ENCODE measurements around the gene ABLIM2.
A peak's percentile ranks its signal among the peaks of the same experiment; 100 is the strongest.

The ABLIM2 gene

DNA sequence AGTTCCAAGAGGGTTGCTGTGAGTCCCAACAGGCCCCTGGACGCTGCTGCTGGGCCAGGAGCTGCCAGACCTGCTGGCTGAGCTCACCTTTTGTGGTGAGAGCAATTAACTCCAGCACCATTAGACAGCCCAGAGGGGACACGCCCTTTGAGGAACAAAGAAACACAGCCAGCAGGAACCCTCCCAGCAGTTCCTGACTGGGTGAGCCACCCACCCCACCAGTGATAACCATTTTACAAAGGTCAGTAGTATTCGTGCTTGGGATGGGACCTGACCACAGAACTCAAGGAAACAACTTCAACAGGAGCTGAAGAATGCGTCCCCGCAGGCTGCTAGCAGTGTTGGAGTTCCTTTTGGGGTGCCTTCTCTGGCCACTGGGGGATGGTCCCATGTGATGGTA lies 180.1 kb downstream of the ABLIM2 start:
- no peak for DNase-seq (ENCODE audit: low spot score)

DNA sequence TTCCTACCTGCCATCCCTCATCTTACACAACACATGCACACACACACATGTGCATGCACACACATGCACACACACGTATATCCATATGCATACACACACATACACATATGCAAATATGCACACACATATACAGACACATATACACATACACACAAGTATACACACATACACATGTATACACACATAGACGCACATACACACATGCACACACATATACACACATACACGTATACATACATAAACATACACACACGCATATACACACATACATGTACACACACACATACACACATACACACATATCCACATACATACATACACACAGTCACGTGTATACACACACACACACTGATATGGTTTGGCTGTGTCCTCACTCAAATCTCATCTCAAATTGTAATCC lies 182.0 kb downstream of the ABLIM2 start:
- no peak for DNase-seq (ENCODE audit: low spot score)

DNA sequence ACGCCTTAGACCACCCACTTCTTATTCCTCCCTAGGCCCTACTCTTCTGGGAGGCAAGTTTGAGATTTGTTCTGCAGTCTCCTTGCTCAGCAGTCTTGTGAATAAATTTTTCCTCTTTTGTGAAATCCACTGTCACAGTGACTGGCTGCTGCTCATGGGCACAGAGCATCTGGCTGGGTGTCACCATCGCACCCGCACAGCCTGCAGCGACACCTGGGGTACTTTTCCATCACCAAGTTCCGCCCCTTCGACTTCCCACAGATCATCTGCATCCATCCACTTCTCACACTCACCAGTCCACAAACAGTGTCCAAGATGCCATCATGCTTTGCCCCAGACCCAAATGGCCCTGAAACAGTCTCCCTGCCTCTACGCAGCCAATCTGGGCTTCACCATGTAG lies 182.6 kb downstream of the ABLIM2 start:
- DNase-seq (ENCODE audit: low spot score): no peak

- DNase-seq (ENCODE audit: low spot score): no peak
Observed at GRCh38 chr4:7974425-7974824, 184.2 kb downstream of the ABLIM2 start.

DNA sequence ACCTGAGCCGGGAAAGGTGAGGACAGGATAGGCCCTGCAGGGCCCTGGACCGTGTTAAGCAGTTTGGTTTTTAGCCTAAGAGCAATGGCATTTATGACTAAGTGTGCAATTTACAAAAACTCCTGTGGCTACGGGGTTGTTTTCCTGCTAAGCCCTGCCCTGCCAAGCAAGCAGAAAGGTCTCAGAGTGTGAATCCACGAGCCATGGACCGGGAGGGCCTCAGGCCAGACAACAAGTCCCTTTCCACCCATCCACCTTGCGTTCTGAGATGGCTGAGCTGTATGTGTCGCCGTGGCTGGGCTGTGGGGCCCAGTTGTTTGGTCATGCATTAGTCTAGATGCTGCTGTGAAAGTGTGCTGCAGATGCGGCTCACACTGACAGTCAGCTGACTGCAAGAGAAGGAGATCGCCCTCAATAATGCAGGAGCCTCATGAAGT lies 185.1 kb downstream of the ABLIM2 start:
- no peak for DNase-seq (ENCODE audit: low spot score)

- no peak for DNase-seq (ENCODE audit: low spot score)
Observed at GRCh38 chr4:7971881-7972500, 186.6 kb downstream of the ABLIM2 start.

DNA sequence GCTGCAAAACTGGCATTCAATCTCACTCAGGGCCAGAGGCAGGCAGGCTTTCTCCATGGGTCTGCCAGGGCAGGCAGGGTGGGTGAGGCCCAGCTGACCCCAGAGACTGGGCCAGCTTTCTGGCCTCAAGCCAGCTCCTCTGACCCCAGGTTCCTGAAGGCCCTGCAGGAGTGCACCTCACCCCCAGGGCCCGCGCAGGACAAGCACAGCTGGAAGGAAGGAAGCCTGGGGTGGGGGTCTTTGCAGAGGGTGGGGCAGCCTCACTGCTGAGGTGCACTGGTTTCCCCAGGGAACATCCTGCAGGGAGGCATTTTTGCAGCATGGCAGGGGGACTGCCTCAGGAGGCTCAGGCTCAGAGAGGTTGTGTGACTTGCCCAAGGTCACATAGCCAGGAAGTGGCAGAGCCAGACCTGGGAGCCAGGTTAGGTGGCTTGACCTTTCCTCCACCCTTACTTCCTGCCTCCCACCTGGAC lies 187.4 kb downstream of the ABLIM2 start:
- no peak for DNase-seq (ENCODE audit: low spot score)

- DNase-seq (ENCODE audit: low spot score): no peak
Observed at GRCh38 chr4:7970361-7970946, 188.2 kb downstream of the ABLIM2 start.

DNA sequence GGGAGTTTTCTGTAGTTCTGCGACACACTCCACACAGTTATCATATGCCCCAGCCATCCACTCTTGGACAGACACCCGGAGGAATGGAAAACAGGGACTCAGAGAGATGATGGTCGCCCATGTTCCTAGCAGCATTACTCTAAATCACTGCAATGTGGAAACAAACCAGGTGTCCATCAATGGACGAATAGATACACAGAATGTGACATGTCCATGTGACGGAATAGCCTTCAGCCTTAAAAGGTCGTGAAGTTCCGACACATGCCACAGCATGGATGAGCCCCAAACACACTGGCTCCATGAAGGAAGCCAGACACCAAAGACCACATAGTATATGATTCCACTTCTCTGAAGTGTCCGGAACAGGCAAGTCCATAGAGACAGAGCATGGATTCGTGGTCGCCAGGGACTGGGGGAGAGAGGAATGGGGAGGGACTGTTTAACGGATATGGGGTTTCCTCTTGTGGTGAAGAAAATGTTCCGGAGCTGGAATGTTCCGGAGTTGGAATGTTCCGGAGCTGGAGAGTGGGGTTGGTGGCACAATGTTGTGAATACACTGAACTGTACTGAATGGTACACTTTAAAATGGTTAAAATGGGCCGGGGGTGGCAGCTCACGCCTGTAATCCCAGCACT lies 190.2 kb downstream of the ABLIM2 start:
- DNase-seq (ENCODE audit: low spot score): no peak

DNA sequence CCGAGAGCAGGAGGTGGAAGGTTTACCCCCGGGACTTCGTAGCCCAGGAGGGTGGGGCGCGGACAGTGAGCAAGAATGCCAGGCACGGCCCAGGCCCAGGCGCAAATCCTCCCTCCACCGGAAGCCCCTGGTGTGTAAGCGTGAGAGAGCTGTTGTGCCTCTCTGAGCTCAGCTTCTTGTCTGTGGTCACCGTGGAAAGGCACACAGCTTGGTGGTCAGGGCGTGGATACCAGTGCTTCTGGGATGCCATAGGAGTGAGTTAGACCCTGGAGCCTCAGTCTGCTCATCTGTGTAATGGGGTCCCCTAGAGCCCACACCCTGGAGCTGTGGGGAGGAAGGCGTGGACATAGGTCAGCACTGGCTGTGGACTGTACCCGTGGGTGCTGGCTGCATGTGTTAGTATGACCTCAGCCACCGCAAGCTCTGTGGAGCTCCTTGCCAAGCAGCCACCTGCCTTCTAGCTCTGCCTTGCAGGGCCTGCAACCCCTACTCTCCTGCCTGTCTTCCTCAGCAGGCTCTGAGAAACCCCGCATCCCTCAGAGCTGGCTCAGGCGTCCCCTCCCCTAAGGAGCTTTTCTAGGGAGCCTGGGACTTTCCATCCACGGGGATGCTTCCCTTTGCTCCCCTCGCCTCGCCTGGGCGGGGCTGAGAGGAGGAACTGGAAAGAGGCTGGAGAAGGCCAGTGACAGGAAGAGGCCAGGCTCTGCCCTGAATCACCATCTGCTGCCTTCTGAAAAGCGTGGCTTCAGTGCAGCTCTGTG lies 190.9 kb downstream of the ABLIM2 start:
- DNase-seq (ENCODE audit: low spot score): no peak

DNA sequence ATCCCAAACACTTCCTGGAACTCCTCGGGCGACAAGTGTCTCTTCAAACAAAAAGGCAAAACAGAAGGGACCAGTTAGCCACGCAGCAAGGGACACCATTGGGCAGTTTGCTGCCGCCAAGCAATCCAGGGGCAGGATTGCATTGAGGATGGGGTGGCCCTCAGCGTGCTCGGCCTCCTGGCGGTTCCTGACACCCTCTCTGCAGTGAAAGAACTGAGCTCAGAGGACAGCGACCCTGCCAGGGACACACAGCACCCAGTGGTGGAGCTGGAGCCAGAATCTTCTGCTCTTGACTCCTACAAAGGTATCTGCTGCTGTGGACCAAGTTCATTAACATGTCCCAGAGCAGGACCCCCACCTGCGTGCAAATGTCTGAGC lies 191.6 kb downstream of the ABLIM2 start:
- no peak for DNase-seq (ENCODE audit: low spot score)

GRCh38 chr4:7966281-7967062 lies 192.1 kb downstream of the ABLIM2 start:
- no peak for DNase-seq (ENCODE audit: low spot score)

DNA sequence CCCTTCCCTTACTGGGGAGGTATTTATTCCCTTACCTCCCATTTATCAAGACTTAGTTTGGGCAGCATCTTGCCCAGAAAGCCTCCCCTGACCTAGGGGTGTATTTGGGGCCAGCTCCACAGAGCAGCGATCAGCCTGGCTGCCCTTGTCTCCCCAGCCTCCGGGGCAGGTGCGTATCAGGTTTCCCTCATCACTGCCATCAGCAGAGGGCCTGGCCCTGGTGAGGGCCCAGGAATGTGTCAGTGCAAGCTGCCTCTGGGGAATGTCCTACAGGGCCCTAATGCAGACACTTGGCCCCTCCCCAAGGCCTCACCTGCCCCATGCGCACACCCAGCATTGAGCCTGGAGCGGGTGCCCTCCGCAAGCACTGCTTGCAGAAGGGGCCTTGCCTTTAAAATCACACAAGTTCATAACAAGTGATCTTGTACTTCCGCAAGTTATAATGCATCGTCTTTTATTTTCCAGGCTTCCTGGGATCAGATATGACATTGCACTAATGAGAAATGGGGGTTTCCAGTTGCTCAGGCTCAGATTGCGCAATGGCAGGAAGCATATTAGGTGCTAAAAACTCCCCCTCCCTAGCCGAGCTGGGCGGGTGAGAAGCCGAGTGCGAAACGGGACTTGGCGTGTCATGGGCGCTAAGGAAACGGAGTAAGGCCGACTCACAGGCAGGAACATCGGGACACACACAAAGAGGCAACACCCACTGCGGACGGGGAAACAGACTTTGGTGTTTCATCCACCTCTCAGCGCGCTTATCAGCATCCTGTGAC lies 193.5 kb downstream of the ABLIM2 start:
- peak; percentile 33 for DNase-seq (ENCODE audit: low spot score)

GRCh38 chr4:7964459-7964858 lies 194.2 kb downstream of the ABLIM2 start:
- no peak for DNase-seq (ENCODE audit: low spot score)

GRCh38 chr4:7963691-7964090 lies 194.9 kb downstream of the ABLIM2 start:
- DNase-seq (ENCODE audit: low spot score): no peak

- no peak for DNase-seq (ENCODE audit: low spot score)
Observed at GRCh38 chr4:7962609-7963508, 195.8 kb downstream of the ABLIM2 start.

DNA sequence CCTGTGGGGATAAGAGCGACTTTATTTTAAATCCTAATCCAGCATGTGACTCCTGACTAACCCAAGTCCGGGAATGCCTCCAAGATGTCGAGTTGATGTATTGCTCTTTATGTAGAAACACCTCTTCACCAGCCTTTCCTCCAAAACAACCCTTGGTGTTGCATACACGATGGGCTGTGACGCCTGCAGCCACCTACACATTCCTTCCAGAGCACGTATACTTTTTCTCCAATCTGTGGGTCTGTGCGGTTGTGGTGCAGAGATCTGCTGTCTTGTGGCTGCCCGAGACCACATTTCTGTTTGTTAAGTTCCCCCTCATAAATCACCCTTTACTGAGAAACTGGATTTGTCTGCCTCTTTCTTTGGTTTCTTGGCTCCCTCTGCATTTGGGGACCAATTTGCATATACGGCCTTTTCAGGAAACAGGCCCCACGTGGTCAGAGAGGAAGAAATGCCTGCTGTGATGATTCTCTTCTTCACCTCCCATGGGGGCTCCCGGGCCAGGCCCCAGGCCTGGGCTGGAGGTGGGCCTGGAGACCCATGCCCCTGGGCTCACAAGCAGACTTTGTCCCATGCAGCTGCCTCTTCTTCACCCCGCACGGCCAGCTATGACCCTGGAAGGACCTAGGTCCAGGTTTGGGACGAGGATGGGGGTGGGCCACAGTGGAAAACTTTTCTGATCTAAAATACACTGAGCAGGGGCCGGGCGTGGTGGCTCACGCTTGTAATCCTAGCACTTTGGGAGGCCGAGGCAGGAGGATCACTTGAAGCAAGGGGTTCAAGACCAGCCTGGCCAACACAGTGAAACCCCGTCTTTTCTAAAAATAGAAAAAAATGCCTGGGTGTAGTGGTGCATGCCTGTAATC lies 197.6 kb downstream of the ABLIM2 start:
- peak; percentile 72 for DNase-seq (ENCODE audit: low spot score)

GRCh38 chr4:7960017-7960789 lies 198.4 kb downstream of the ABLIM2 start:
- DNase-seq (ENCODE audit: low spot score): no peak

All from putamen (tissue), 1 donor.